HG03469 (cell line): ENCODE measurements around the gene MYZAP.

Experiments used
- ATAC-seq: cut with Tn5 transposase; IDR thresholded peaks from one replicate; pipeline ENCODE4 v1.9.1; 2021; ENCODE audit warnings: mild to moderate bottlenecking, moderate library complexity, moderate number of reproducible peaks; ENCODE audit not compliant: unreplicated experiment

MYZAP gene

DNA sequence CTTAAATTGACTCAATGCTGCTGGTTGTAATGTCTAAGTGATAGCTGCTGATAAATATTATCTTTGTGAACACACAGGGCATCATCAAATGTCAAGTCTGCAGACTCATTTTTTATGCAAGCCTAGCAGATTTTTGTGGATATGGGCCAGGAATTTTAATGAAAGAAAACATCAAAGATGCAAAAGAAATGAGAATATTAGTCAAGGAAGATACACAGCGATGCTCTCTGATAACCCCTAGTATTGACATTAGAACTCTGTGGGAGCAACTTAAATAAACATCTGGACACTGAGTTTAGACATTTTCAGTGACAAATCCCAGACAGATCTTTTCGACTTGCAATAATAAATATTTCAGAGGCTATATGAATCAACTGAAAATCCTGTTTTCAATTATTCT, 143.2 kb downstream of the MYZAP start:
- no peak for ATAC-seq
